ENCODE measurements around the gene PEX14.
"Not testable (repeated sequence)": the region's sequence is repeated elsewhere in the genome, so short reads cannot be mapped to it uniquely, and the experiment has no call there.

Gene PEX14, protein sequence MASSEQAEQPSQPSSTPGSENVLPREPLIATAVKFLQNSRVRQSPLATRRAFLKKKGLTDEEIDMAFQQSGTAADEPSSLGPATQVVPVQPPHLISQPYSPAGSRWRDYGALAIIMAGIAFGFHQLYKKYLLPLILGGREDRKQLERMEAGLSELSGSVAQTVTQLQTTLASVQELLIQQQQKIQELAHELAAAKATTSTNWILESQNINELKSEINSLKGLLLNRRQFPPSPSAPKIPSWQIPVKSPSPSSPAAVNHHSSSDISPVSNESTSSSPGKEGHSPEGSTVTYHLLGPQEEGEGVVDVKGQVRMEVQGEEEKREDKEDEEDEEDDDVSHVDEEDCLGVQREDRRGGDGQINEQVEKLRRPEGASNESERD

GRCh38 chr1:10474613-10475507, at the start of gene PEX14:
Gene PEX14 (plus strand): TSS chr1:10474950. CDS start chr1:10474967, 17 bp downstream.
- H3K27me3 ChIP-seq (ENCODE audit: insufficient read depth, insufficient read length): no peaks in the 10 kb centered on the region
- peak within 1 kb of the TSS; percentile 95 for H3K9ac ChIP-seq (ENCODE audit: insufficient read length, low read depth)
- H3K36me3 ChIP-seq (ENCODE audit: insufficient read depth, insufficient read length, low read length): peaks cover 17% of the 10 kb centered on the region
- H3K4me1 ChIP-seq (ENCODE audit: insufficient read depth, insufficient read length): no peaks in the 10 kb centered on the region
- H3K9me3 ChIP-seq (ENCODE audit: insufficient read depth, low read length): no peaks in the 10 kb centered on the region
- TF ChIP-seq ZNF274 (IDR thresholded peaks at IDR 0.05; ENCODE audit: low read depth, low read length): no peak
- peak; percentile 82 for TF ChIP-seq YY1 (IDR thresholded peaks at IDR 0.05; ENCODE audit: insufficient read depth, insufficient read length)
- TF ChIP-seq SUZ12 (IDR thresholded peaks at IDR 0.05; ENCODE audit: extremely low read depth, insufficient read depth, insufficient read length): no peak
- DNase-seq (ENCODE audit: low read depth, low spot score): peak; percentile 71
- peak within 1 kb of the TSS; percentile 86 for H3K4me3 ChIP-seq (ENCODE audit: insufficient read length, low read depth)

DNA sequence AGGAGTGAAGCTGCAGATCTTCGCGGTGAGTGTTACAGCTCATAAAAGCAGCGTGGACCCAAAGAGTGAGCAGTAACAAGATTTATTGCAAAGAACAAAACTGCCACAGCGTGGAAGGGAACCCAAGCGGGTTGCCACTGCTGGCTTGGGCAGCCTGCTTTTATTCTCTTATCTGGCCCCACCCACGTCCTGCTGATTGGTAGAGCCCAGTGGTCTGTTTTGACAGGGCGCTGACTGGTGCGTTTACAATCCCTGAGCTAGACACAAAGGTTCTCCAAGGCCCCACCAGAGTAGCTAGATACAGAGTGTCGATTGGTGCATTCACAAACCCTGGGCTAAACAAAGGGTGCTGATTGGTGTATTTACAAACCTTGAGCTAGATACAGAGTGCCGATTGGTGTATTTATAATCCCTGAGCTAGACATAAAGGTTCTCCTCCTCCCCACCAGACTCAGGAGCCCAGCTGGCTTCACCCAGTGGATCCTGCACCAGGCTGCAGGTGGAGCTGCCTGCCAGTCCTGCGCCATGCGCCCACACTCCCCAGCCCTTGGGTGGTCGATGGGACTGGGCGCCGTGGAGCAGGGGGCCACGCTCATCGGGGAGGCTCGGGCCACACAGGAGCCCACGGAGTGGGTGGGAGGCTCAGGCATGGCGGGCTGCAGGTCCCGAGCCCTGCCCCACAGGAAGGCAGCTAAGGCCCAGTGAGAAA, 48.8 kb upstream of the PEX14 start:
- H3K9ac ChIP-seq (ENCODE audit: insufficient read length, low read depth); DNase-seq (ENCODE audit: low read depth, low spot score): not testable (repeated sequence)

GRCh38 chr1:10426535-10426848, 48.3 kb upstream of the PEX14 start:
- H3K9me3 ChIP-seq (ENCODE audit: insufficient read depth, low read length); DNase-seq (ENCODE audit: low read depth, low spot score); H3K36me3 ChIP-seq (ENCODE audit: insufficient read depth, insufficient read length, low read length); H3K4me1 ChIP-seq (ENCODE audit: insufficient read depth, insufficient read length); H3K9ac ChIP-seq (ENCODE audit: insufficient read length, low read depth); H3K27me3 ChIP-seq (ENCODE audit: insufficient read depth, insufficient read length); H3K4me3 ChIP-seq (ENCODE audit: insufficient read length, low read depth): not testable (repeated sequence)

More for the DNA sequence above, 48.8 kb upstream of the PEX14 start:
- H3K27me3 ChIP-seq (ENCODE audit: insufficient read depth, insufficient read length); H3K4me3 ChIP-seq (ENCODE audit: insufficient read length, low read depth); H3K4me1 ChIP-seq (ENCODE audit: insufficient read depth, insufficient read length); H3K9me3 ChIP-seq (ENCODE audit: insufficient read depth, low read length): not testable (repeated sequence)
- H3K36me3 ChIP-seq (ENCODE audit: insufficient read depth, insufficient read length, low read length): peaks cover 11% of the 10 kb centered on the region

DNA sequence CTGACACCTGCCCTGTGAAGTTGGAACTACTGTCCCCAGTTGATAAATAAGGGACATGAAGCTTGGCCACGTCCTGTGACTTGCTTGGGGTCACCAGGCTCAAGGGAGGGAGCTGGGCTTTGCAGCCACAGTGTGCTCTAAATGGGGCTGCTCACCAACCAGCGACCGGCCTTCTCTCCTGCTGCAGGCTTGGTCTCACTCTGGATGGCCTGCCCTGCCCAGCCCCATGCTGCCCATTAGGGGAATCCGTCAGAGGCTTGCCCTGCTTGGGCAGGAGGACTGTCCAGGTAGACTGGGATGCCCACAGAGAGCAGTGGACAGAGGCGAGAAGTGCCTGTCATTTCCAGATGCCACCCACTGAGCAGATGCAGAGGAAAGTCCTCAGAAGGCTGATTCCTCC, 45.8 kb upstream of the PEX14 start:
- no peak for DNase-seq (ENCODE audit: low read depth, low spot score)
- TF ChIP-seq ZNF274 (IDR thresholded peaks at IDR 0.05; ENCODE audit: low read depth, low read length): no peak
- no peak for TF ChIP-seq SUZ12 (IDR thresholded peaks at IDR 0.05; ENCODE audit: extremely low read depth, insufficient read depth, insufficient read length)
- H3K4me1 ChIP-seq (ENCODE audit: insufficient read depth, insufficient read length): peaks cover 8% of the 10 kb centered on the region

GRCh38 chr1:10429868-10430215, 44.9 kb upstream of the PEX14 start:
- TF ChIP-seq ZNF274 (IDR thresholded peaks at IDR 0.05; ENCODE audit: low read depth, low read length) (no peak), SUZ12 (IDR thresholded peaks at IDR 0.05; ENCODE audit: extremely low read depth, insufficient read depth, insufficient read length) (no peak), YY1 (IDR thresholded peaks at IDR 0.05; ENCODE audit: insufficient read depth, insufficient read length) (no peak)
- H3K9ac ChIP-seq (ENCODE audit: insufficient read length, low read depth): peak overlapping the region; percentile 89

More for the DNA sequence above, 45.8 kb upstream of the PEX14 start:
- H3K9me3 ChIP-seq (ENCODE audit: insufficient read depth, low read length): no peaks in the 10 kb centered on the region
- H3K36me3 ChIP-seq (ENCODE audit: insufficient read depth, insufficient read length, low read length): peaks cover 3% of the 10 kb centered on the region
- no peak overlapping the region for H3K4me3 ChIP-seq (ENCODE audit: insufficient read length, low read depth)
- H3K27me3 ChIP-seq (ENCODE audit: insufficient read depth, insufficient read length): no peaks in the 10 kb centered on the region
- no peak overlapping the region for H3K9ac ChIP-seq (ENCODE audit: insufficient read length, low read depth)

DNA sequence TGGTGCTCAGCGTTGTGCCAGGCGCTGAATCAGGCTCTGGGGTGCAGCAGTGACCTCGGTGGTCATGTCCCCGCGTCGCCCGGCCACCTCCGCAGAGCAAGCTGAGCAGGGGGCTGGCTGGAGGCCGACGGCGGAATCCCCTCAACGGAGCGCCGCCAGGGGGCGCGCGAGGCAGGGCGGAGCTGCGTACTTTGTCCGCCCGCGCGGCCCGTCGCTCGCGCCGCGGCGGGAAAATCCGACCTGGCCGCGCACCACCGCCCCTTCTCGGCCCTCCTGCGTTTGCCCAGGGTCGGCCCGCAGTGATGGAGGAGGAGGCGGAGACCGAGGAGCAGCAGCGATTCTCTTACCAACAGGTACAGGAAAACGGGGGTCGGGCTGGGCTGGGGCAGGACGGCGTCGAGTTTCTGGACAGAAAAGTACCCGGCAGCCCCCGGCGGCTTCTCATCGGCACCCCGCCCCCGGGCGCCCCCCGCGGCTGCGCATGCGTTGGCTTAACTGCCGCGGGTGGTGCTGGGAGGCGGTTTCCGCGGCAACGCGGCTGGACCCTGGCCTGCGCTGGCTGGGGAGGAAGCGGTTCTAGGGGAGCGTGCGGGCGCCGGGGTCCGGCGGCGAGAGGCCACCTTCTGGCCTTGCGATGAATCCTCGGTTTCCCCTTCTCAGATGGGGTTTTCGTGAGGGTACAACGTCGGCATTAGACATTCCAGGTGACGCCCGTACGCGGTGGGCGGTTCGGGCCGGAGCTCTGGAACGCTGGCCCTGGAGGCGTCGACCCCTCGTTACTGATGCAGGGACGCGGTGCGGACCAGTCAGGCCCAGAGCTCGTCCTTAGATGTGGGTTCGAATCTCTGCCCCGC, 44.3 kb upstream of the PEX14 start, which contains the start of gene CENPS:
Gene CENPS (plus strand): TSS at position 218 of the 854 bp plus-strand sequence. CDS start 85 bp downstream, at position 303.
- Histone ChIP-seq H3K36me3 (ENCODE audit: insufficient read depth, insufficient read length, low read length) (peaks cover 7% of the 10 kb centered on the region), H3K9ac (ENCODE audit: insufficient read length, low read depth) (peak within 1 kb of the TSS; percentile 89), H3K27me3 (ENCODE audit: insufficient read depth, insufficient read length) (no peaks in the 10 kb centered on the region), H3K4me1 (ENCODE audit: insufficient read depth, insufficient read length) (peaks cover 8% of the 10 kb centered on the region), H3K9me3 (ENCODE audit: insufficient read depth, low read length) (no peaks in the 10 kb centered on the region), H3K4me3 (ENCODE audit: insufficient read length, low read depth) (peak within 1 kb of the TSS; percentile 61)
- DNase-seq (ENCODE audit: low read depth, low spot score): peak; percentile 69
- TF ChIP-seq YY1 (IDR thresholded peaks at IDR 0.05; ENCODE audit: insufficient read depth, insufficient read length): no peak
- no peak for TF ChIP-seq ZNF274 (IDR thresholded peaks at IDR 0.05; ENCODE audit: low read depth, low read length)
- no peak for TF ChIP-seq SUZ12 (IDR thresholded peaks at IDR 0.05; ENCODE audit: extremely low read depth, insufficient read depth, insufficient read length)

More at GRCh38 chr1:10429868-10430215, 44.9 kb upstream of the PEX14 start:
- no peak for DNase-seq (ENCODE audit: low read depth, low spot score)
- Histone ChIP-seq H3K9me3 (ENCODE audit: insufficient read depth, low read length) (no peaks in the 10 kb centered on the region), H3K36me3 (ENCODE audit: insufficient read depth, insufficient read length, low read length) (peaks cover 3% of the 10 kb centered on the region), H3K27me3 (ENCODE audit: insufficient read depth, insufficient read length) (no peaks in the 10 kb centered on the region), H3K4me3 (ENCODE audit: insufficient read length, low read depth) (peak overlapping the region; percentile 61), H3K4me1 (ENCODE audit: insufficient read depth, insufficient read length) (peaks cover 8% of the 10 kb centered on the region)

Measured in NT2/D1 (cell line).